ENCODE measurements around the gene NCKAP5L.

The NCKAP5L gene

GRCh38 chr12:49870501-49871262 lies 42.5 kb upstream of the NCKAP5L start:
- Histone ChIP-seq H3K9me3 (ENCODE audit: control insufficient read depth, insufficient read depth, low read length) (no peaks in the 10 kb centered on the region), H3K4me3 (ENCODE audit: low read length) (no peak overlapping the region), H3F3A (ENCODE audit: control insufficient read depth, insufficient read depth) (no peaks in the 10 kb centered on the region), H3K79me2 (ENCODE audit: control insufficient read depth, low read length) (no peaks in the 10 kb centered on the region), H3K4me2 (ENCODE audit: low read length) (no peak overlapping the region), H3K9me2 (replicated peaks; ENCODE audit: control insufficient read depth, low read length) (no peaks in the 10 kb centered on the region), H3K27me3 (ENCODE audit: control insufficient read depth, low read length) (no peaks in the 10 kb centered on the region), H3K4me1 (ENCODE audit: control insufficient read depth, low read length) (no peaks in the 10 kb centered on the region), H3K27ac (ENCODE audit: low read depth, low read length) (no peak overlapping the region), H4K20me1 (ENCODE audit: control insufficient read depth, insufficient read depth, low read depth, low read length) (no peaks in the 10 kb centered on the region), H3K36me3 (ENCODE audit: control insufficient read depth, low read length) (no peaks in the 10 kb centered on the region)
- TF ChIP-seq CTCF (IDR thresholded peaks at IDR 0.05; ENCODE audit: low read depth, low read length, poor library complexity, severe bottlenecking), result no peak
- TF ChIP-seq EZH2phosphoT487 (IDR thresholded peaks at IDR 0.05; ENCODE audit: borderline replicate concordance, low read length), result no peak

- TF ChIP-seq CTCF (IDR thresholded peaks at IDR 0.05; ENCODE audit: low read depth, low read length, poor library complexity, severe bottlenecking), result no peak
- TF ChIP-seq EZH2phosphoT487 (IDR thresholded peaks at IDR 0.05; ENCODE audit: borderline replicate concordance, low read length), result no peak
- no peaks in the 10 kb centered on the region for H3K79me2 ChIP-seq (ENCODE audit: control insufficient read depth, low read length)
- H3K4me1 ChIP-seq (ENCODE audit: control insufficient read depth, low read length), result no peaks in the 10 kb centered on the region
- H3K27me3 ChIP-seq (ENCODE audit: control insufficient read depth, low read length), result no peaks in the 10 kb centered on the region
- H3K36me3 ChIP-seq (ENCODE audit: control insufficient read depth, low read length), result no peaks in the 10 kb centered on the region
- no peak overlapping the region for H3K4me2 ChIP-seq (ENCODE audit: low read length)
- H3K4me3 ChIP-seq (ENCODE audit: low read length), result no peak overlapping the region
- no peak overlapping the region for H3K27ac ChIP-seq (ENCODE audit: low read depth, low read length)
- H3K9me3 ChIP-seq (ENCODE audit: control insufficient read depth, insufficient read depth, low read length), result no peaks in the 10 kb centered on the region
- H3K9me2 ChIP-seq (replicated peaks; ENCODE audit: control insufficient read depth, low read length), result no peaks in the 10 kb centered on the region
- no peaks in the 10 kb centered on the region for H4K20me1 ChIP-seq (ENCODE audit: control insufficient read depth, insufficient read depth, low read depth, low read length)
- H3F3A ChIP-seq (ENCODE audit: control insufficient read depth, insufficient read depth), result no peaks in the 10 kb centered on the region
These were observed 41.7 kb upstream of the NCKAP5L start for GRCh38 chr12:49869816-49870500.

- H3K9me2 ChIP-seq (replicated peaks; ENCODE audit: control insufficient read depth, low read length), result no peaks in the 10 kb centered on the region
- no peak overlapping the region for H3K4me3 ChIP-seq (ENCODE audit: low read length)
- no peaks in the 10 kb centered on the region for H3F3A ChIP-seq (ENCODE audit: control insufficient read depth, insufficient read depth)
- no peak overlapping the region for H3K4me2 ChIP-seq (ENCODE audit: low read length)
- no peaks in the 10 kb centered on the region for H3K36me3 ChIP-seq (ENCODE audit: control insufficient read depth, low read length)
- H3K9me3 ChIP-seq (ENCODE audit: control insufficient read depth, insufficient read depth, low read length), result no peaks in the 10 kb centered on the region
- H3K27ac ChIP-seq (ENCODE audit: low read depth, low read length), result no peak overlapping the region
- no peaks in the 10 kb centered on the region for H3K79me2 ChIP-seq (ENCODE audit: control insufficient read depth, low read length)
- H4K20me1 ChIP-seq (ENCODE audit: control insufficient read depth, insufficient read depth, low read depth, low read length), result no peaks in the 10 kb centered on the region
- no peaks in the 10 kb centered on the region for H3K4me1 ChIP-seq (ENCODE audit: control insufficient read depth, low read length)
- TF ChIP-seq CTCF (IDR thresholded peaks at IDR 0.05; ENCODE audit: low read depth, low read length, poor library complexity, severe bottlenecking), result no peak
- no peak for TF ChIP-seq EZH2phosphoT487 (IDR thresholded peaks at IDR 0.05; ENCODE audit: borderline replicate concordance, low read length)
- H3K27me3 ChIP-seq (ENCODE audit: control insufficient read depth, low read length), result peaks cover 7% of the 10 kb centered on the region; the same call in 1 of the 2 replicates
These were observed 41.0 kb upstream of the NCKAP5L start for GRCh38 chr12:49868952-49869815.
